Activated B cell treated with CpG ODN at 0.5 μM for 24 hours (primary cell): ENCODE data around the gene FGD5. TPM values are rescaled to one million over a fixed set of nuclear protein-coding genes. Genes with fewer than 3 reads are reported as not detected.

ENCODE experiments used
- ATAC-seq: fragments of 200-7000 bp; cut with Tn5 transposase; one replicate; pipeline ENCODE4 v1.10.0; 2021; ENCODE audit warnings: low read depth, mild to moderate bottlenecking, moderate library complexity
- CTCF ChIA-PET: fragments of 350-600 bp; sonication (Branson Sonifier 250); formaldehyde crosslinking; loops from one replicate; lab custom pipeline; 2021; ENCODE audit warnings: antibody characterized with exemption; lab: Charles Lee
- POLR2A ChIA-PET: fragments of 350-600 bp; sonication (Branson Sonifier 250); formaldehyde crosslinking; loops from one replicate; lab custom pipeline; 2021; ENCODE audit warnings: antibody characterized with exemption; lab: Charles Lee
- DNase-seq: peaks from one replicate; pipeline ENCODE4 v3.0.0; 2022
- H3K27ac Mint-ChIP-seq: one replicate; pipeline ENCODE4 v1.8.0; 2020; ENCODE audit warnings: mixed read lengths
- H3K27me3 Mint-ChIP-seq: one replicate; pipeline ENCODE4 v1.8.0; 2021; ENCODE audit warnings: mixed read lengths
- H3K36me3 Mint-ChIP-seq: one replicate; pipeline ENCODE4 v1.8.0; 2021; ENCODE audit warnings: low read depth, mixed read lengths
- H3K4me1 Mint-ChIP-seq: one replicate; pipeline ENCODE4 v1.8.0; 2021; ENCODE audit warnings: mixed read lengths
- H3K4me3 Mint-ChIP-seq: one replicate; pipeline ENCODE4 v1.8.0; 2020; ENCODE audit warnings: mild to moderate bottlenecking, mixed read lengths
- H3K9me3 Mint-ChIP-seq: one replicate; pipeline ENCODE4 v1.8.0; 2020; ENCODE audit warnings: mixed read lengths
- CTCF ChIP-seq: fragments of 200-600 bp; IDR thresholded peaks from one replicate; pipeline ENCODE4 v1.8.0; 2022; ENCODE audit warnings: antibody characterized with exemption, mild to moderate bottlenecking
- intact Hi-C: fragments of 100-400 bp; cut with micrococcal nuclease; formaldehyde crosslinking; loops from one replicate; pipeline ENCODE4 v1.15.1; 2024
- total RNA-seq: library from RNA; stranded (reverse); gene quantifications from 2 replicates; pipeline ENCODE4 v1.2.3, GENCODE V29; 2022

FGD5 gene
- total RNA-seq, 1 donor from 2014 or later, result not detected

- CTCF ChIA-PET, result no interaction called here
- Mint-ChIP-seq H3K27ac (no peak overlapping the region), H3K27me3 (peaks cover 28% of the 10 kb centered on the region), H3K36me3 (no peaks in the 10 kb centered on the region), H3K4me1 (no peaks in the 10 kb centered on the region), H3K4me3 (no peak overlapping the region), H3K9me3 (peaks cover 2% of the 10 kb centered on the region)
- DNase-seq (no peak), ATAC-seq (no peak)
- intact Hi-C loops, result no loop called here
- no peak for TF ChIP-seq CTCF
- POLR2A ChIA-PET, result no interaction called here
Measured at GRCh38 chr3:14794435-14794834, 24.3 kb upstream of the FGD5 start.

GRCh38 chr3:14795996-14796395, 22.8 kb upstream of the FGD5 start:
- DNase-seq (no peak), ATAC-seq (no peak)
- Mint-ChIP-seq H3K36me3 (no peaks in the 10 kb centered on the region), H3K27me3 (peaks cover 22% of the 10 kb centered on the region), H3K4me1 (no peaks in the 10 kb centered on the region), H3K9me3 (peaks cover 2% of the 10 kb centered on the region), H3K27ac (no peak overlapping the region), H3K4me3 (no peak overlapping the region)
- TF ChIP-seq CTCF, result no peak
- ChIA-PET POLR2A (no interaction called here), CTCF (no interaction called here)
- intact Hi-C loops, result no loop called here

- ChIA-PET POLR2A (no interaction called here), CTCF (no interaction called here)
- TF ChIP-seq CTCF, result no peak
- Mint-ChIP-seq H3K27me3 (peaks cover 17% of the 10 kb centered on the region), H3K36me3 (no peaks in the 10 kb centered on the region), H3K4me1 (no peaks in the 10 kb centered on the region), H3K27ac (no peak overlapping the region), H3K4me3 (no peak overlapping the region), H3K9me3 (peaks cover 2% of the 10 kb centered on the region)
- ATAC-seq (no peak), DNase-seq (no peak)
- intact Hi-C loops, result no loop called here
Measured at GRCh38 chr3:14796403-14797077, 22.2 kb upstream of the FGD5 start.

- Mint-ChIP-seq H3K36me3 (no peaks in the 10 kb centered on the region), H3K4me3 (no peak overlapping the region), H3K27me3 (peaks cover 17% of the 10 kb centered on the region), H3K4me1 (no peaks in the 10 kb centered on the region), H3K9me3 (peaks cover 2% of the 10 kb centered on the region), H3K27ac (no peak overlapping the region)
- intact Hi-C loops, result no loop called here
- no peak for TF ChIP-seq CTCF
- no peak for ATAC-seq
- CTCF ChIA-PET, result no interaction called here
- no peak for DNase-seq
- POLR2A ChIA-PET, result no interaction called here
Measured at GRCh38 chr3:14797731-14798130, 21.0 kb upstream of the FGD5 start.

- Mint-ChIP-seq H3K36me3 (no peaks in the 10 kb centered on the region), H3K27ac (no peak overlapping the region), H3K4me1 (no peaks in the 10 kb centered on the region), H3K4me3 (no peak overlapping the region), H3K9me3 (peaks cover 2% of the 10 kb centered on the region), H3K27me3 (peaks cover 19% of the 10 kb centered on the region)
- DNase-seq (no peak), ATAC-seq (no peak)
- ChIA-PET POLR2A (no interaction called here), CTCF (no interaction called here)
- TF ChIP-seq CTCF, result no peak
- intact Hi-C loops, result no loop called here
Measured at GRCh38 chr3:14798231-14798630, 20.5 kb upstream of the FGD5 start.
